ENCODE data around the gene SMCO4. TPM values are rescaled to one million over a fixed set of nuclear protein-coding genes. Genes with fewer than 3 reads are reported as not detected.

The SMCO4 gene
- total RNA-seq, 4 donors from 2014 or later, result 3.1 to 18.1 (median 10.2) TPM

- no peaks in the 10 kb centered on the region for H3K9me3 ChIP-seq
- no peak overlapping the region for H3K27ac ChIP-seq
- DNase-seq (no peak), ATAC-seq (no peak)
- H3K4me3 ChIP-seq, result no peak overlapping the region
- no peaks in the 10 kb centered on the region for H3K4me1 ChIP-seq
- no peaks in the 10 kb centered on the region for H3K36me3 ChIP-seq
- in situ Hi-C loops (cut with MboI; ENCODE audit: low sequenced_read_pairs in 4 of 4), result no loop called here
- H3K27me3 ChIP-seq, result no peaks in the 10 kb centered on the region
- intact Hi-C loops (cut with DNase I; ENCODE audit: low total_unique reads), result no loop called here
- TF ChIP-seq POLR2A (IDR thresholded peaks at IDR 0.05), result no peak
- TF ChIP-seq, protein P1, sequence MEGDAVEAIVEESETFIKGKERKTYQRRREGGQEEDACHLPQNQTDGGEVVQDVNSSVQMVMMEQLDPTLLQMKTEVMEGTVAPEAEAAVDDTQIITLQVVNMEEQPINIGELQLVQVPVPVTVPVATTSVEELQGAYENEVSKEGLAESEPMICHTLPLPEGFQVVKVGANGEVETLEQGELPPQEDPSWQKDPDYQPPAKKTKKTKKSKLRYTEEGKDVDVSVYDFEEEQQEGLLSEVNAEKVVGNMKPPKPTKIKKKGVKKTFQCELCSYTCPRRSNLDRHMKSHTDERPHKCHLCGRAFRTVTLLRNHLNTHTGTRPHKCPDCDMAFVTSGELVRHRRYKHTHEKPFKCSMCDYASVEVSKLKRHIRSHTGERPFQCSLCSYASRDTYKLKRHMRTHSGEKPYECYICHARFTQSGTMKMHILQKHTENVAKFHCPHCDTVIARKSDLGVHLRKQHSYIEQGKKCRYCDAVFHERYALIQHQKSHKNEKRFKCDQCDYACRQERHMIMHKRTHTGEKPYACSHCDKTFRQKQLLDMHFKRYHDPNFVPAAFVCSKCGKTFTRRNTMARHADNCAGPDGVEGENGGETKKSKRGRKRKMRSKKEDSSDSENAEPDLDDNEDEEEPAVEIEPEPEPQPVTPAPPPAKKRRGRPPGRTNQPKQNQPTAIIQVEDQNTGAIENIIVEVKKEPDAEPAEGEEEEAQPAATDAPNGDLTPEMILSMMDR (IDR thresholded peaks at IDR 0.05 in 4 of 5, conservative IDR thresholded peaks at IDR 0.05 in 1 of 5), result no peak
Observed at GRCh38 chr11:93498641-93499040, 44.5 kb downstream of the SMCO4 start.

GRCh38 chr11:93498161-93498560, 45.0 kb downstream of the SMCO4 start:
- no peaks in the 10 kb centered on the region for H3K36me3 ChIP-seq
- H3K27me3 ChIP-seq, result no peaks in the 10 kb centered on the region
- no peak overlapping the region for H3K4me3 ChIP-seq
- no peak overlapping the region for H3K27ac ChIP-seq
- H3K9me3 ChIP-seq, result no peaks in the 10 kb centered on the region
- in situ Hi-C loops (cut with MboI; ENCODE audit: low sequenced_read_pairs in 4 of 4), result no loop called here
- no peak for TF ChIP-seq POLR2A (IDR thresholded peaks at IDR 0.05)
- TF ChIP-seq, protein P1 (IDR thresholded peaks at IDR 0.05 in 4 of 5, conservative IDR thresholded peaks at IDR 0.05 in 1 of 5), result no peak
- H3K4me1 ChIP-seq, result no peaks in the 10 kb centered on the region
- DNase-seq, result no peak
- intact Hi-C loops (cut with DNase I; ENCODE audit: low total_unique reads), result no loop called here
- no peak for ATAC-seq

GRCh38 chr11:93497596-93497995, 45.6 kb downstream of the SMCO4 start:
- TF ChIP-seq, protein P1 (IDR thresholded peaks at IDR 0.05 in 4 of 5, conservative IDR thresholded peaks at IDR 0.05 in 1 of 5), result no peak
- TF ChIP-seq POLR2A (IDR thresholded peaks at IDR 0.05), result no peak
- Histone ChIP-seq H3K9me3 (no peaks in the 10 kb centered on the region), H3K27me3 (no peaks in the 10 kb centered on the region), H3K27ac (no peak overlapping the region), H3K4me3 (no peak overlapping the region), H3K36me3 (no peaks in the 10 kb centered on the region), H3K4me1 (no peaks in the 10 kb centered on the region)
- in situ Hi-C loops (cut with MboI; ENCODE audit: low sequenced_read_pairs in 4 of 4) (no loop called here), intact Hi-C loops (cut with DNase I; ENCODE audit: low total_unique reads) (no loop called here)
- DNase-seq (no peak), ATAC-seq (no peak)

DNA sequence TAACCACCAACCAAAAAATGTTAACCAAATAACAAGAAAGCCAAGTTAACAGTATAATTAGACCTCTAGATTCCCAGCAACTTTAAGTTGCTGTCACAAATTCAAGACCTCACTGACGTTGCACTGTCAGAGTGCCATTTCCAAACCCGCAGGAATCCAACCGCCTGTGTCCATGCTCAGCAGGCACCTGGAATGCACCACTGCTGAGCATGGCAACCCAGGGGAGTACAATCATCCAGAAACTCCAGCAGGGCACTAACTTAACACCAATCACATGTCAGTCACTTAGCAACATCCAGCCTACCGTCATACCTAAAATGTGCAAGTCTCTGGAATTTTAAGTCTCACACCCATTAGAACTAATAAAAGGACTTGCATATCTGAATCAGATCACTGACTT, 48.8 kb downstream of the SMCO4 start:
- no peak for ATAC-seq
- no peak for DNase-seq
- Histone ChIP-seq H3K36me3 (no peaks in the 10 kb centered on the region), H3K4me1 (no peaks in the 10 kb centered on the region), H3K9me3 (no peaks in the 10 kb centered on the region), H3K27me3 (no peaks in the 10 kb centered on the region), H3K4me3 (no peak overlapping the region), H3K27ac (no peak overlapping the region)
- intact Hi-C loops (cut with DNase I; ENCODE audit: low total_unique reads), result no loop called here
- TF ChIP-seq, protein P1 (IDR thresholded peaks at IDR 0.05 in 4 of 5, conservative IDR thresholded peaks at IDR 0.05 in 1 of 5), result no peak
- TF ChIP-seq POLR2A (IDR thresholded peaks at IDR 0.05), result no peak
- in situ Hi-C loops (cut with MboI; ENCODE audit: low sequenced_read_pairs in 4 of 4), result no loop called here

DNA sequence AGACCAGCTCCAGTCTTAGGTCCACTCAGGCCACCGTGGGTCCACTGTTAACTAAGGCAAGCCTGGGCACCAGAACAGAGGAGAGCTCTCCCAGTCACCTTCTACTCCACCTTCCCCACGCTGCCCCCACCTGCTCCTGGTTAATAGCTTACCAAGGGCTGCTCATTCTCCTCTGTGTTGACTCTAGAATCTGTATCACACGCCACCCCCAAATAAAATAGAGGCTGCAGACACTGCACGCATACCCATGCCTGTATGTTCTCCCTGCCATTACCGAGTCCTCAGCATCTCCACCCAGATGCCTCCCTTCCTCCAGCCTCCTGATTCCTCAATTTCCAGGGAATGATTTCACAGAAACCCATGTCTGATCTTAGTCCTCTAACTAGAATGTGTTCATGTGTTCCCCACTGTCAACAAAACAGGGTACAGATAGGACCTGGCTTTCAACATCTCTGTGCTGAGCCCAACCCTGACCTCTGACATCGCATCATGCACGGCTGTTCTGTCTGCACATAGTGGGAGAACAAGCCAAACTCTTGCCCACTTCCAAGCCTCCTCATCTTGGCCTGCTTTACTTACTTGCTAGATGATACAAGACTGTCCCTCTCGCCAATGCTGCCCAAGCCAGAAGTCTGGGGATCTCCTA, 49.8 kb downstream of the SMCO4 start:
- DNase-seq, result no peak
- no peaks in the 10 kb centered on the region for H3K27me3 ChIP-seq
- H3K4me3 ChIP-seq, result no peak overlapping the region
- H3K4me1 ChIP-seq, result no peaks in the 10 kb centered on the region
- no peaks in the 10 kb centered on the region for H3K36me3 ChIP-seq
- TF ChIP-seq, protein P1 (IDR thresholded peaks at IDR 0.05 in 4 of 5, conservative IDR thresholded peaks at IDR 0.05 in 1 of 5), result no peak
- no peak for TF ChIP-seq POLR2A (IDR thresholded peaks at IDR 0.05)
- ATAC-seq, result no peak
- in situ Hi-C loops (cut with MboI; ENCODE audit: low sequenced_read_pairs in 4 of 4) (no loop called here), intact Hi-C loops (cut with DNase I; ENCODE audit: low total_unique reads) (no loop called here)
- no peaks in the 10 kb centered on the region for H3K9me3 ChIP-seq
- no peak overlapping the region for H3K27ac ChIP-seq
